ENCODE data around the gene TAP2.

DNA sequence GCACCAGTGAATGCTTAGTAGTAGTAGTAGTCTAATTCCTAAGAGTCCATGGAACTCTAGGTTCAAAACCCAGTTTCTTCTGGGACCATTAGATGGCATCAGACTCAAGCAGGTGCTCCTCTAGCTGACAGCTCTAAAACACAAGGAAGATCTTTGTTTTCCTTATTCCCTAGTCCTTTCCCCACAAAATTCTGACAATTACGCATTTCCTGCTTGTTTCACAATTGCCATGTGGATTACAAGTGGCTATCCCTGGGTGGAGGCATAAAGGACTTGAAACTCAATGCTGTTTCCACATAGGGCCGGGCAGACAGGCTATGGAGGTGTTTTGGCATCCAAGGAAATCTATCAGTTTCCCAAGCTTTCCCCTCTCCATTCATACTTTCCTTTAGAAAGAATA is 12.6 kb downstream of the TAP2 start:
- TF ChIP-seq CTCF (IDR thresholded peaks at IDR 0.05) (peak; percentile 46), USF1 (IDR thresholded peaks at IDR 0.05; ENCODE audit: borderline replicate concordance, low read depth) (no peak), NRF1 (IDR thresholded peaks at IDR 0.05; ENCODE audit: low read depth, low read length) (no peak), POLR2AphosphoS5 (IDR thresholded peaks at IDR 0.05; ENCODE audit: low read depth, low read length) (no peak), TAF1 (IDR thresholded peaks at IDR 0.05; ENCODE audit: borderline replicate concordance, low read depth, low read length) (no peak)
